Epithelial cell of esophagus (primary cell): ENCODE measurements around the gene RTN4RL2.

Experiments used
- DNase-seq: peaks from one replicate; pipeline ENCODE4 v3.0.0; 2010; ENCODE audit warnings: low read depth
- H3K4me3 ChIP-seq: 2 replicates; pipeline ENCODE4 v1.5.1; 2011; ENCODE audit warnings: mild to moderate bottlenecking, low read length, control low read depth
- TF ChIP-seq, protein P1 (sequence below): IDR thresholded peaks from 2 replicates; pipeline ENCODE4 v1.5.1; 2011; ENCODE audit warnings: low read depth, mild to moderate bottlenecking, low read length, control low read depth, inconsistent platforms; ENCODE audit not compliant: insufficient read depth; ENCODE audit errors: missing control alignments

The RTN4RL2 gene

DNA sequence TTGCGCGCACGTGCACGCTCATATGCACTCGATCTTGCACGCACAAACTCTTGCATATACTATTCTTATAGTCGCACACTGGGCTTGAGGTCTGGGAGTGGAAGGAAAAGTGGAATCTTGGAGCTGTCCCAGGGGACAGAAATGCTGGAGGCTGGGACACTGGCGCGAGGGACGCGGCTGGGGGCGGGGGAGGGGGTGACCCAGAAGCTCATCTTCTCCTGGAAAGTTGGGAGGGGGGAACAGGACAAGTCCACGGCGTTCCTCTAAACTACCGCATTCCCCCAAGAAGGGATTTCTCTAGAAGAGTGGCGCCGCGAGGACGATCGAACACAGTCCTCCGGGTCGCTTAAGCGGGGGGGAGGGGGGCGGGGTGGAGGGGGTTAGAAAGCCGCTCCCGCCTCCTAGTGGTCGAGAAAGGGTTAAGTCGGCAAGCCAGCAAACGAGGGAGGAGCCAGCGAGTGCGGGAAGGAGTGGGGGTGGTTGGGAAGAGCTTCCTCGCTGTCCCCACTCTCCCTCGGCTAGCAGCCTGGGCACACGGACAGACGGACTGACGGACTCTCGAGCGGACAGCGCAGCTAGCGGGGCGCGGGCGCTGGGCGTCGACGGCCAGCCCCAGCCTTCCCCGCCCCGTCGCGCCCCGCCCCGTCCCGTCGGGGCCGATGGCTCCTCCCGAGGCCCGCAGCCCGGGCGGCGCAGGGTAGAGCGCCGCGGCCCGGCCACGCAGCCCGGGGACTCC, at the start of gene RTN4RL2:
TSS of gene RTN4RL2 (plus strand) at position 507 of the 736 bp plus-strand sequence. CDS start 338 bp downstream, outside the sequence.
- DNase-seq = no peak
- TF ChIP-seq, protein P1, sequence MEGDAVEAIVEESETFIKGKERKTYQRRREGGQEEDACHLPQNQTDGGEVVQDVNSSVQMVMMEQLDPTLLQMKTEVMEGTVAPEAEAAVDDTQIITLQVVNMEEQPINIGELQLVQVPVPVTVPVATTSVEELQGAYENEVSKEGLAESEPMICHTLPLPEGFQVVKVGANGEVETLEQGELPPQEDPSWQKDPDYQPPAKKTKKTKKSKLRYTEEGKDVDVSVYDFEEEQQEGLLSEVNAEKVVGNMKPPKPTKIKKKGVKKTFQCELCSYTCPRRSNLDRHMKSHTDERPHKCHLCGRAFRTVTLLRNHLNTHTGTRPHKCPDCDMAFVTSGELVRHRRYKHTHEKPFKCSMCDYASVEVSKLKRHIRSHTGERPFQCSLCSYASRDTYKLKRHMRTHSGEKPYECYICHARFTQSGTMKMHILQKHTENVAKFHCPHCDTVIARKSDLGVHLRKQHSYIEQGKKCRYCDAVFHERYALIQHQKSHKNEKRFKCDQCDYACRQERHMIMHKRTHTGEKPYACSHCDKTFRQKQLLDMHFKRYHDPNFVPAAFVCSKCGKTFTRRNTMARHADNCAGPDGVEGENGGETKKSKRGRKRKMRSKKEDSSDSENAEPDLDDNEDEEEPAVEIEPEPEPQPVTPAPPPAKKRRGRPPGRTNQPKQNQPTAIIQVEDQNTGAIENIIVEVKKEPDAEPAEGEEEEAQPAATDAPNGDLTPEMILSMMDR = no peak
- H3K4me3 ChIP-seq = no peak within 1 kb of the TSS

DNA sequence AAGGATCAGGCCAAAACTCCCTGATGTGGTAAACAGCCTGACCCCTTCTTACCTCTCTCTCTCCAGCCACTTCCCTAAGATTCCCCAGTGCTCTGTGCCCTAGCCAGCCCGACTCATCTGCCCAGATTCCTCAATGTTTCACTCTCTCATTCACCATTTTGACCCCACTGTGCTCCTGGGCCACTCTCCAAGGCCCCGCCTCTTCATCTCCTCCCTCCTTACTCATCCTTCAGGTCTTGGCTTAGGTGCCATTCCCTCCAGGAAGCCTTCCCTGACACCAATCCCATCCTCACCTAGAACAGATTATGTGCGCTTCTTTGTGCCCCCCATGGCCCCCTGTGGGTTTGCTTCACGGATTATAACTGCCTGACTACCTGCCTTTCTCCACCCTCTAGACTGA, 46.6 kb upstream of the RTN4RL2 start:
- DNase-seq = no peak
- TF ChIP-seq, protein P1 = no peak
- no peak overlapping the region for H3K4me3 ChIP-seq

DNA sequence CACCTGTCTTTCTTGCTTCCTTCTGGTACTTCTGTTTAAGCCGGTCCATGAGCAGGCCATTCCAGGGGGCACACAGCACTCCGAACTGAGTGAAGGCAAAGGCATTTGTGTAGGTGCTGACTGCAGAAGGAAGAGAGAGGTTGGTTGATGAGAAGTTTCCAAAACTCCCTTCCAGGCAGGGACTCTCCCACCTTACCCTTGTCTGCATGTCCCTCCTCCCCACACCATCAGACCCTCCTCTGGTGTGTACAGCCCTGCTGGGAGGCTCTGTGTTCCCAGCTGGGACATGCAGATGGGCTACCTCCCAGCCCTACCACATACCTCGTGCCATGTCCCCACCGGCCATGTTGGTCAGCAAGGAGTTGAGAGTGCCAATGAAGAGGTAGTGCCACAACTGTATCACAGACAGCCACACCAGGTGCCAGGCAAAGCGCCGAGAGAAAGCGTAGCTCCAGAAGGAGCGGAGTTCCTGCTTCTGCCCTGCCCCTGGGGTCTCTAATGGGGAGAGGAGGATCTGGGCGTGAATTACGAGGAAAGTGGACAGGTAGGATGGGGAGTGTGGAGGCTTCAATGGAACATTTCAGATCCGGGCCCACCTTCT, 45.6 kb upstream of the RTN4RL2 start:
- DNase-seq = no peak
- H3K4me3 ChIP-seq = no peak overlapping the region
- TF ChIP-seq, protein P1 = no peak

DNA sequence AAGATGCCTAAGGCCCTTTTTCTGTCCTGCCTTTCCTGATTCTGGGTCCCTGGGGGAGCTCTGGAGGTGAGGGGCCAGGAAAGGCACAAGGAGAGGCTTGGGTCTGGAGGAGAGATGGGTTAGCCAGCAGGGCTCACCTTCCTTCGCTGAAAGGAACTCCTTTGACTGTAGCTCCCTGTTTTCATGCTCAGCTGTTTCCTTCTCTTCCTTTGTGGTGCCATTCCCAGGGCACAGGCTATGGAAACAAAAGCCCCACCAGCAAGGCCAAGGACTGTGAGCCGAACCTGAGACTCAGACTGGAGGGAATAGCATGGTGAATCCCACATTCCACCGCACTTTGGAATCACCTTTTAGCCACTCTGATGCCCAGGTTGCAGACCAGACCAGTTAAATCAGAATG, 43.9 kb upstream of the RTN4RL2 start:
- no peak for DNase-seq
- TF ChIP-seq, protein P1 = no peak
- no peak overlapping the region for H3K4me3 ChIP-seq

DNA sequence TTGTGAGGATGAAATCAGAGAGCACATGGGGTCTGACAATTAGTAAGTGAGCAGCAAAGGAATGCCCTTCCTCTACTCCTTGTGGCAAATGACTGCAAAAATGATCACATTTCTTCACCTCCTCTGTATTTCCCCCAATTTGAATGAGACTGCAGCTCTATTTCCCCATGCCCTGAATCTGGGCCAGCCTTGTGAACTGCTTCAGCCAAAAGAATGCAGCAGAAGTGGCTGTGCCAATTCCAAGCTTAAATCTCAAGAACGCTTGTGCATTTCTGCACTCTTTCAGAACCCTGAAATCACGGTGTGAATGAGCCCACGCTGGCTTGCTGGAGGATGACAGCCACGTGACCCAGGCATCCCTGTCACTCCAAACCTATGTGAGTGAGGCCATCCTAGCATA, 43.3 kb upstream of the RTN4RL2 start:
- DNase-seq = no peak
- TF ChIP-seq, protein P1 = no peak
- no peak overlapping the region for H3K4me3 ChIP-seq

DNA sequence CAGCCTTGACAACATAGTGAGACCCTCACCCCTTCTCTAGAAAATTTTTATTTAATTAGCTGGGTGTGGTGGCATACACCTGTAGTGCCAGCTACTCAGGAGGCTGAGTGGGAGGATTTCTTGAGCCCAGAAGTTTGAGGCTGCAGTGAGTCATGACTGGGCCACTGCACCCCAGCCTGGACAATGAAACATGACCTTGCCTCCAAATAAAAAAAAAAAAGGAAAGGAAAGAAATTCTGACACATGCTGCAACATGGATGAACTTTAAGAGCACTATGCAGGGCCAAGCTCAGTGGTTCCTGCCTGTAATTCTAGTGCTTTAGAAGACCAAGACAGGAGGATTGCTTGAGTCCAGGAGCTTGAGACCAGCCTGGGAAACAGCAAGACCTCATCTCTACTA, 42.2 kb upstream of the RTN4RL2 start:
- H3K4me3 ChIP-seq = no peak overlapping the region
- TF ChIP-seq, protein P1 = no peak
- DNase-seq = no peak
